ENCODE data around the gene PLK3. TPM values are rescaled to one million over a fixed set of nuclear protein-coding genes. Genes with fewer than 3 reads are reported as not detected.
A peak's percentile ranks its signal among the peaks of the same experiment; 100 is the strongest.
"Not testable (repeated sequence)": the region's sequence is repeated elsewhere in the genome, so short reads cannot be mapped to it uniquely, and the experiment has no call there.

Gene PLK3
- total RNA-seq, 1 donor = 33.7 TPM

DNA sequence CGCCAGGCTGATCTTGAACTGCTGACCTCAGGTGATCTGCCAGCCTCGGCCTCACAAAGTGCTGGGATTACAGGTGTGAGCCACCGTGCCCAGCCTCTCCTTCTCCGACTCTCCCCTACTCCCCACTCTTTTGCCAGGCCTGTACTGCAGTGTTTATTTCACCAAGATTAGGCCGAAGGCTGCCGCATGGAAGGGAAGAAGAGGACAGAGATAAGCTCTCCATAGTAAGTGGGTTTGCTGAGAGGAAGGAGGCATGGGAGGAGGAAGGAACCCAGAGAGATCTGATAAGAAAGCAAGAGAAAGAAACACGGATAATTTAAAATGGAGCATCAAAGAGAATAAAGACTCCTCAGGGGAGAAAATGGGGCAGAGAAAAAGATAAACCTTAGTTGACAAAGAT lies 34.2 kb downstream of the PLK3 start:
- Histone ChIP-seq H2AFZ (ENCODE audit: low read length) (no peak overlapping the region), H3K27ac (ENCODE audit: low read depth, low read length) (no peak overlapping the region), H3K4me3 (ENCODE audit: insufficient read depth, low read length) (no peak overlapping the region), H3K79me2 (ENCODE audit: insufficient read depth, low read length) (no peaks in the 10 kb centered on the region), H3K4me2 (ENCODE audit: insufficient read depth, low read length) (no peak overlapping the region), H4K20me1 (ENCODE audit: insufficient read depth, low read length) (no peaks in the 10 kb centered on the region), H3K36me3 (ENCODE audit: insufficient read depth, low read length) (no peaks in the 10 kb centered on the region), H3K9me3 (ENCODE audit: low read depth, low read length) (no peaks in the 10 kb centered on the region), H3K27me3 (ENCODE audit: insufficient read depth, low read length) (no peaks in the 10 kb centered on the region), H3K4me1 (ENCODE audit: insufficient read depth, low read length) (peaks cover 3% of the 10 kb centered on the region)
- TF ChIP-seq CTCF (IDR thresholded peaks at IDR 0.05; ENCODE audit: extremely low read depth, low read depth, low read length) = no peak
- DNase-seq (ENCODE audit: insufficient read length, low spot score, missing footprints) = no peak

- Histone ChIP-seq H4K20me1 (ENCODE audit: insufficient read depth, low read length) (no peaks in the 10 kb centered on the region), H3K27me3 (ENCODE audit: insufficient read depth, low read length) (no peaks in the 10 kb centered on the region), H3K4me3 (ENCODE audit: insufficient read depth, low read length) (peak overlapping the region; percentile 46), H3K36me3 (ENCODE audit: insufficient read depth, low read length) (no peaks in the 10 kb centered on the region), H3K4me1 (ENCODE audit: insufficient read depth, low read length) (peaks cover 3% of the 10 kb centered on the region), H3K9me3 (ENCODE audit: low read depth, low read length) (no peaks in the 10 kb centered on the region), H3K79me2 (ENCODE audit: insufficient read depth, low read length) (no peaks in the 10 kb centered on the region), H2AFZ (ENCODE audit: low read length) (peak overlapping the region; percentile 85), H3K4me2 (ENCODE audit: insufficient read depth, low read length) (peak overlapping the region; percentile 79), H3K27ac (ENCODE audit: low read depth, low read length) (no peak overlapping the region)
- peak; percentile 92 for TF ChIP-seq CTCF (IDR thresholded peaks at IDR 0.05; ENCODE audit: extremely low read depth, low read depth, low read length)
- peak; percentile 93 for DNase-seq (ENCODE audit: insufficient read length, low spot score, missing footprints)
Observed at GRCh38 chr1:44835738-44836675, 35.8 kb downstream of the PLK3 start.

GRCh38 chr1:44838294-44838693 lies 38.1 kb downstream of the PLK3 start:
- not testable (repeated sequence) for H3K4me2 ChIP-seq (ENCODE audit: insufficient read depth, low read length); H3K79me2 ChIP-seq (ENCODE audit: insufficient read depth, low read length); DNase-seq (ENCODE audit: insufficient read length, low spot score, missing footprints); H2AFZ ChIP-seq (ENCODE audit: low read length); H3K4me1 ChIP-seq (ENCODE audit: insufficient read depth, low read length); H3K27ac ChIP-seq (ENCODE audit: low read depth, low read length); H3K9me3 ChIP-seq (ENCODE audit: low read depth, low read length); H3K36me3 ChIP-seq (ENCODE audit: insufficient read depth, low read length); H3K4me3 ChIP-seq (ENCODE audit: insufficient read depth, low read length); H4K20me1 ChIP-seq (ENCODE audit: insufficient read depth, low read length); H3K27me3 ChIP-seq (ENCODE audit: insufficient read depth, low read length)

- Histone ChIP-seq H3K27me3 (ENCODE audit: insufficient read depth, low read length) (no peaks in the 10 kb centered on the region), H2AFZ (ENCODE audit: low read length) (no peak overlapping the region), H3K4me2 (ENCODE audit: insufficient read depth, low read length) (no peak overlapping the region), H3K9me3 (ENCODE audit: low read depth, low read length) (no peaks in the 10 kb centered on the region), H3K27ac (ENCODE audit: low read depth, low read length) (no peak overlapping the region), H3K4me3 (ENCODE audit: insufficient read depth, low read length) (no peak overlapping the region), H3K4me1 (ENCODE audit: insufficient read depth, low read length) (peaks cover 8% of the 10 kb centered on the region), H4K20me1 (ENCODE audit: insufficient read depth, low read length) (no peaks in the 10 kb centered on the region), H3K79me2 (ENCODE audit: insufficient read depth, low read length) (no peaks in the 10 kb centered on the region), H3K36me3 (ENCODE audit: insufficient read depth, low read length) (no peaks in the 10 kb centered on the region)
- DNase-seq (ENCODE audit: insufficient read length, low spot score, missing footprints) = no peak
- TF ChIP-seq CTCF (IDR thresholded peaks at IDR 0.05; ENCODE audit: extremely low read depth, low read depth, low read length) = no peak
Observed at GRCh38 chr1:44839576-44839975, 39.4 kb downstream of the PLK3 start.
